Keratinocyte (primary cell): ENCODE results near the gene RMND5A. TPM values are rescaled to one million over a fixed set of nuclear protein-coding genes. Genes with fewer than 3 reads are reported as not detected.

Source experiments
- DNase-seq: peaks from one replicate; pipeline ENCODE4 v3.0.0-alpha.2; 2011; ENCODE audit warnings: low read depth, missing footprints, low spot score
- FAIRE-seq: peaks from 2 replicates; lab custom pipeline; 2011; peaks lifted over from hg19 to GRCh38; lab: Jason Lieb, UNC
- H2AFZ ChIP-seq: 2 replicates; pipeline ENCODE4 v1.6.0; 2012; ENCODE audit warnings: low read length, control low read depth, inconsistent platforms; ENCODE audit not compliant: control insufficient read depth
- H3K27ac ChIP-seq: 2 replicates; pipeline ENCODE4 v1.5.1; 2011; ENCODE audit warnings: low read length; ENCODE audit not compliant: control insufficient read depth, insufficient read depth
- H3K27me3 ChIP-seq: 3 replicates; pipeline ENCODE4 v1.6.0; 2011; ENCODE audit warnings: low read length; ENCODE audit not compliant: control insufficient read depth, insufficient read depth; ENCODE audit errors: extremely low read depth
- H3K36me3 ChIP-seq, 2 experiments: 2 replicates in 1 of 2; 3 replicates in 1 of 2; pipeline ENCODE4 v1.5.1; 2011; ENCODE audit warnings: low read length in 2 of 2, mild to moderate bottlenecking in 1 of 2; ENCODE audit not compliant: control insufficient read depth in 2 of 2, insufficient read depth in 2 of 2; ENCODE audit errors: extremely low read depth in 1 of 2
- H3K4me1 ChIP-seq: 3 replicates; pipeline ENCODE4 v1.5.1; 2011; ENCODE audit warnings: low read length; ENCODE audit not compliant: control insufficient read depth, insufficient read depth; ENCODE audit errors: extremely low read depth
- H3K4me2 ChIP-seq: 3 replicates; pipeline ENCODE4 v1.6.0; 2011; ENCODE audit warnings: low read depth, low read length; ENCODE audit not compliant: control insufficient read depth, insufficient read depth; ENCODE audit errors: extremely low read depth
- H3K4me3 ChIP-seq, 3 experiments: fragments of 200-600 bp in 1 of 3; sonication (generic) in 1 of 3; 2 replicates in 2 of 3; 3 replicates in 1 of 3; pipeline ENCODE4 v1.5.1; 2011 to 2016; ENCODE audit warnings: low read length in 3 of 3, mild to moderate bottlenecking in 3 of 3, control low read depth in 2 of 3, inconsistent platforms in 1 of 3, low read depth in 1 of 3, mixed read lengths in 1 of 3, mixed run types in 1 of 3, moderate library complexity in 1 of 3; ENCODE audit not compliant: control insufficient read depth in 2 of 3, insufficient read depth in 2 of 3; ENCODE audit errors: extremely low read depth in 1 of 3
- H3K79me2 ChIP-seq: 2 replicates; pipeline ENCODE4 v1.6.0; 2012; ENCODE audit warnings: low read length; ENCODE audit not compliant: control insufficient read depth, insufficient read depth
- H3K9ac ChIP-seq: 3 replicates; pipeline ENCODE4 v1.6.0; 2011; ENCODE audit warnings: low read length; ENCODE audit not compliant: control insufficient read depth, insufficient read depth; ENCODE audit errors: extremely low read depth
- H3K9me1 ChIP-seq: 3 replicates; pipeline ENCODE4 v1.6.0; 2011; ENCODE audit warnings: low read length; ENCODE audit not compliant: control insufficient read depth, insufficient read depth; ENCODE audit errors: extremely low read depth
- H3K9me3 ChIP-seq: 2 replicates; pipeline ENCODE4 v1.5.1; 2012; ENCODE audit warnings: low read depth, low read length; ENCODE audit not compliant: control insufficient read depth
- H4K20me1 ChIP-seq: 3 replicates; pipeline ENCODE4 v1.6.0; 2011; ENCODE audit warnings: low read length; ENCODE audit not compliant: control insufficient read depth, insufficient read depth; ENCODE audit errors: extremely low read depth
- EZH2 ChIP-seq: IDR thresholded peaks from one replicate; pipeline ENCODE4 v1.6.1; 2012; ENCODE audit warnings: inconsistent platforms, mild to moderate bottlenecking, low read length, moderate library complexity
- dilution Hi-C: fragments of 300-500 bp; cut with MboI; formaldehyde crosslinking; loops from one replicate; pipeline ENCODE4 v1.7.0; 2020; ENCODE audit warnings: low sequenced_read_pairs; ENCODE audit not compliant: extremely low pct_ligation_motif_present
- polyA plus RNA-seq, 5 experiments: library from polyadenylated mRNA; depleted of rRNA in 3 of 5; stranded (reverse) in 3 of 5; stranded (forward) in 1 of 5; unstranded in 1 of 5; fragments of >200 nt; gene quantifications; 1 replicate in 1 of 5; 2 replicates in 3 of 5; 3 replicates in 1 of 5; pipeline versions ENCODE4 v1.2.1 to v1.2.3, GENCODE V29; 2011 to 2012; ENCODE audit warnings: missing spikeins in 2 of 5, low read depth in 1 of 5, low replicate concordance in 1 of 5
- TF ChIP-seq, protein P1 (sequence below), 3 experiments: IDR thresholded peaks in 1 of 3; conservative IDR thresholded peaks in 1 of 3; optimal IDR thresholded peaks in 1 of 3; 2 replicates in 2 of 3; 3 replicates in 1 of 3; pipeline versions ENCODE3 to v1.5.1; 2011; ENCODE audit warnings: low read length in 3 of 3, mild to moderate bottlenecking in 3 of 3, moderate library complexity in 2 of 3, control low read depth in 1 of 3, inconsistent platforms in 1 of 3; ENCODE audit not compliant: insufficient read depth in 2 of 3; ENCODE audit errors: extremely low read depth in 1 of 3

RMND5A gene
- polyA plus RNA-seq, 1 donor (not counting 4 experiments of a cell fraction or from before 2014, with no cell fraction given), result 26.0 TPM

DNA sequence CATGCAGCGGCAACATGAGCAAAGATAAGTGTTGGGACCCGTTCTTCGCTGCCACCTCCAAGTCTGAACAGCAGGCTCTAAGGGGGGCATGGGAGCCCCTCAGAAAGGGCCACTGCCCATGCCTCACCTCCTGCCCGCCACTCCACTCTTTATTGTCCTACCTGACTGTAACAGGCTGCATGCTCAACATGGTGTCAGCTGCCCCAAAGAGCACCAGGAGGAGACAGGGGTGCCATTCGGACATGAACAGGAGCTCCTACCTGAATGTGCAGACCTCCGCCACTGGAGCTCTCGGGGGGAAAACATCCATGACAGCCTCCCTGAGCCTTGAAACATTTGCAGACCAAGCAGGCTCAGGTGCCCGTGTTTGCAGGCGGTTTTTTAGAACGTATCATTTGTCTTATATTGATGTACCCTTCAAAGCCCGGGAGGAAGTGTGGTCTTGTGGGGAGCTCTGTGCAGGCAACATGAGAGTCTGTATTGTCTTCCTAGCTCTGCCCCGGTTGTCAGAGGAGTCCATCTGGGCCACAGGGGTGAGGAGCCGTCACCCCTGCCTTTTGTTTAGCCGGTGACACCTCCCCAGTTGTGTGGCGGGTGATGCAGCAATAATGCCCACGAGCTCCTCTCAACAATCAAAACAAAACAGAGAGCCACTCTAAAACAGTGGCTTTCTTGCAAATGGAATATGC lies 105.7 kb downstream of the RMND5A start:
- Histone ChIP-seq H3K4me2 (no peak overlapping the region), H3K36me3 (no peaks in the 10 kb centered on the region), H3K79me2 (no peaks in the 10 kb centered on the region), H3K9me3 (no peaks in the 10 kb centered on the region), H3K27ac (no peak overlapping the region), H3K27me3 (peaks cover 4% of the 10 kb centered on the region), H3K9ac (no peak overlapping the region), H3K9me1 (no peaks in the 10 kb centered on the region), H2AFZ (no peak overlapping the region), H3K4me1 (peaks cover 4% of the 10 kb centered on the region), H3K4me3 (no peak overlapping the region), H4K20me1 (no peaks in the 10 kb centered on the region)
- no peak for FAIRE-seq
- no peak for DNase-seq
- dilution Hi-C loops, result no loop called here
- TF ChIP-seq, protein P1, sequence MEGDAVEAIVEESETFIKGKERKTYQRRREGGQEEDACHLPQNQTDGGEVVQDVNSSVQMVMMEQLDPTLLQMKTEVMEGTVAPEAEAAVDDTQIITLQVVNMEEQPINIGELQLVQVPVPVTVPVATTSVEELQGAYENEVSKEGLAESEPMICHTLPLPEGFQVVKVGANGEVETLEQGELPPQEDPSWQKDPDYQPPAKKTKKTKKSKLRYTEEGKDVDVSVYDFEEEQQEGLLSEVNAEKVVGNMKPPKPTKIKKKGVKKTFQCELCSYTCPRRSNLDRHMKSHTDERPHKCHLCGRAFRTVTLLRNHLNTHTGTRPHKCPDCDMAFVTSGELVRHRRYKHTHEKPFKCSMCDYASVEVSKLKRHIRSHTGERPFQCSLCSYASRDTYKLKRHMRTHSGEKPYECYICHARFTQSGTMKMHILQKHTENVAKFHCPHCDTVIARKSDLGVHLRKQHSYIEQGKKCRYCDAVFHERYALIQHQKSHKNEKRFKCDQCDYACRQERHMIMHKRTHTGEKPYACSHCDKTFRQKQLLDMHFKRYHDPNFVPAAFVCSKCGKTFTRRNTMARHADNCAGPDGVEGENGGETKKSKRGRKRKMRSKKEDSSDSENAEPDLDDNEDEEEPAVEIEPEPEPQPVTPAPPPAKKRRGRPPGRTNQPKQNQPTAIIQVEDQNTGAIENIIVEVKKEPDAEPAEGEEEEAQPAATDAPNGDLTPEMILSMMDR (optimal IDR thresholded peaks at IDR 0.05 in 1 of 3, IDR thresholded peaks at IDR 0.05 in 1 of 3, conservative IDR thresholded peaks at IDR 0.05 in 1 of 3; ENCODE audit: extremely low read depth in 1 of 3, insufficient read depth in 2 of 3, low read length in 3 of 3), result no peak
- TF ChIP-seq EZH2, result no peak

DNA sequence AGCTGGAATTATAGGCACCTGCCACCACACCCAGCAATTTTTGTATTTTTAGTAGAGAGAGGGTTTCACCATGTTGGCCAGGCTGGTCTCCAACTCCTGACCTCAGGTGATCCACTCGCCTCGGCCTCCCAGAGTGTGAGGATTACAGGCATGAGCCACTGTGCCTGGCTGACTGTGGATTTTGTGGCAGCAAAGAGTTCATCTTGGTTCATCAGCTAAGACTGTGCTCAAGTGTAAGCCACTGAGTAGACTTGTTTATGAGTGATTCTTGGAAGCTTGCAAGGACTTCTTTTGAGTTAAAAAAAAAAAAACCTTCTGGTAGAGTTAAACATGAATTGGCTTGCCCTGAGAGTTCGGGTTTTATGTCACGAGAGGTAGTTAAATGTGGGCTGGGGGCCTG lies 106.9 kb downstream of the RMND5A start:
- FAIRE-seq (no peak), DNase-seq (no peak)
- Histone ChIP-seq H3K4me3 (no peak overlapping the region), H2AFZ (no peak overlapping the region), H3K9me3 (no peaks in the 10 kb centered on the region), H3K9ac (no peak overlapping the region), H3K9me1 (no peaks in the 10 kb centered on the region), H3K36me3 (no peaks in the 10 kb centered on the region), H3K4me1 (no peaks in the 10 kb centered on the region), H3K79me2 (no peaks in the 10 kb centered on the region), H3K27me3 (peaks cover 4% of the 10 kb centered on the region), H4K20me1 (no peaks in the 10 kb centered on the region), H3K4me2 (no peak overlapping the region), H3K27ac (no peak overlapping the region)
- no peak for TF ChIP-seq EZH2
- TF ChIP-seq, protein P1 (optimal IDR thresholded peaks at IDR 0.05 in 1 of 3, IDR thresholded peaks at IDR 0.05 in 1 of 3, conservative IDR thresholded peaks at IDR 0.05 in 1 of 3; ENCODE audit: extremely low read depth in 1 of 3, insufficient read depth in 2 of 3, low read length in 3 of 3), result no peak
- dilution Hi-C loops, result no loop called here

Other genes with a start within 250 kb of the RMND5A start
- gene CHMP3, start 156.8 kb upstream of the RMND5A start, polyA plus RNA-seq, result 117 to 162 TPM (median 133 TPM) in 3 replicates
- 11.0 to 15.7 TPM (median 11.7 TPM) in 3 replicates for gene RNF103, start 96.4 kb upstream of the RMND5A start, polyA plus RNA-seq
- 0.02 to 0.19 TPM (median 0.10 TPM) in 3 replicates for gene CD8A, start 70.6 kb downstream of the RMND5A start, polyA plus RNA-seq
- gene CD8B, start 141.6 kb downstream of the RMND5A start, polyA plus RNA-seq, result not detected in 3 replicates
- gene RGPD1, start 221.8 kb downstream of the RMND5A start, polyA plus RNA-seq, result 0.08 to 0.28 TPM (median 0.16 TPM) in 3 replicates